GM18498 (cell line): ENCODE data around the gene MOB1B.

ENCODE experiments used
- ATAC-seq: cut with Tn5 transposase; IDR thresholded peaks from one replicate; pipeline ENCODE4 v1.9.1; 2021; ENCODE audit warnings: mild to moderate bottlenecking, moderate library complexity; ENCODE audit not compliant: unreplicated experiment

The MOB1B gene

GRCh38 chr4:70914000-70914399 lies 11.8 kb downstream of the MOB1B start:
- no peak for ATAC-seq

DNA sequence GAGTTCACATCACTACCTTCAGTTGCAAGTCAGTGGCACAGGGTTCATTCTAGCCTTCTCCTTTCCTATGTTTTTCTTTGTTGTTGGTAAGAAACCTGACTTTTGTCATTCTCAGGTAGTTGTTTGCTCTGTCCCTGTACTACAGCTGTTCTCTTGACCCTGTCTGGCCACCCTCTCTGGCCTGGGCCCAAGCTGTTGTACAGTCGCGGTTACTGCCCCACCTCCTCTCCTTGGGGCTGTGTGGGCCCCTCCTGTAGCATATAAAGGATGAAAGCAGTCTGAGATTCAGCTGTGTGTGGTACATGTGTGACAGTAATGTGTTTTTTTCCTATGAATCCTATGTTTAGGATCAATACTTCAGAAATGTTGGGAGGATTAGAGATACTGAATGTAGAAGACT lies 12.5 kb downstream of the MOB1B start:
- no peak for ATAC-seq

- ATAC-seq = no peak
These were observed 13.1 kb downstream of the MOB1B start for GRCh38 chr4:70915036-70915815.

GRCh38 chr4:70915874-70916559 lies 13.8 kb downstream of the MOB1B start:
- ATAC-seq = no peak

DNA sequence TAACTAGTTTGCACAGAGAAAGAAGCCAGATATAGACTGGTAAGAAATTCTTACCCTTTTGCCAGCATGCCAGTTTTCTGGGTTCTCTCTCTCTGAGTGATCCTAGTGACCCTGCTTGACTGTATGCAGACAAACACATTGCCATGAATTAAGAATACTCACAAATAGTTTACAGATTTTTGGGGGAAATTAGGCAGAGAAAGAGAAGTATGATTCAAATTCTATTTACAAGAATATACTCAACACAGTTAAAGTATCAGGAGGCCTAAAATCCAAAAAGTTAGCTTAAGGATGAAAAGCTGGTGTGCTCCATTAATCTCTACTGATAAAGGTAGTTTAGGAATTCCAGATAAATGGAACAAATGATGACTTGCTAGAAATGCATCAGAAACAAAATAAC lies 18.4 kb downstream of the MOB1B start:
- ATAC-seq = no peak

GRCh38 chr4:70925418-70925817 lies 23.2 kb downstream of the MOB1B start:
- ATAC-seq = no peak

DNA sequence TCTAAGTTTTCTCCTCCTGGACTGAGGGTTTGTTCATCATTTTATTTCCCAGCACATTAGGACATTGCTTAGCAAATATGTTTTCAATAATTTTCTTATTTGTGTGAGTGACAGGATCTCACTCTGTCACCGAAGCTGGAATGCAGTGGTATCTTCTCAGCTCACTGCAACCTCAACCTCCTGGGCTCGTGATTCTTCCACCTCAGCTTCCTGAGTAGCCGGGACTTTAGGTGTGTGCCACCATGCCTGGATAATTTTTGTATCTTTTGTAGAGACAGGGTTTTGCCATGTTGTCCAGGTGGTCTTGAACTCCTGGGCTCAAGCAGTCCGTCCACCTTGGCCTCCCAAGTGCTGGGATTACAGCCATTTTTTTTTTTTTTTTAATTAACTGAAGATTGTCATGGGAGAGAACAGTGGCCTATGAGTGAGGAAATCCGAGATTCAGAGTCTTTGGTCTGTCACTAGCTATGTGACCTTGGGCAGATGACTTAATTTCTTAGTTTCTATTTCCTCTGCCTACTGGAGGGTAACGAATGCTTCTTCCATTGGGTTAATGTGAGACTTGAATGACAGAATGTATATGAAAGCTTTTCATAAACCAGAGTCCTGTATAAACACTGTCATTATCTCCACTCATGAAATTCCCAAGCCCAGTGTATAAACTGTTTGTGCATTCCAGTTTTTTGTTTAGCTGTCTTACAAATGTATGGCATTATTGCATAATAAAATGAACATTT lies 23.9 kb downstream of the MOB1B start:
- ATAC-seq = peak; percentile 88

- ATAC-seq = peak; percentile 43
These were observed 25.5 kb downstream of the MOB1B start for GRCh38 chr4:70927502-70928137.

DNA sequence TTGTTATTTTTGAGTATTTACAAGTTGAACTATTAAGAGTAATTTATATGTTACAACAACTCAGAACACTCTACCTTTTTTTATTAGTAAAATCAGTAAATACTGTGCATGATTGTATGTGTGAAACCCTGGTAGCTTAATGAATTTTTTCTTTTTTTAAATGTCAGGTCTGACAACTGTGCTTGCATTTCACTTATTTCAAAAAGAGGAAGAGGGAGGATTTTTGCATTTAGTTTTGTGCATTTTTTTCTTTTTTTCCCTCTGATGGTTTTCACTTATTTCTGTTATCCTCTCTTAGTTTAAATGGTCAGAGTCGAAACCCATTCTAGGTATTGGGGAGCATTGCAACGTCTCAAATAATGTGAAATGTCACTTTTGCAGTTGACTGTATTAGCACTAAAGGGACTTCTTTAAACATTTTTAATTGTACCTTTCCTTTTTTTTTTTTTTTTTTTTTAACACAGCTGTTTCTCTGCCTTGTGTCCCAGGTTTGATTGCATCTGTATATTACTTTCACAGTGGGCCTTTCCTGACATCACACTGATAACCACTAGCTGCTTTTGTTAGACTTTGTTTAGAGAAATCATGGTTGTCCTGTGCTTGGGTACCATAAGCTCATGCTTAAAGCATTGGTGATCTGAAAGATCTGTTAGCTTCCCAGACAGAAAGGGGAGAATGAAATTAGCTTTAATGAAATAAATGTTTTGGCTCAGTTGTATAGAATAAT lies 28.5 kb downstream of the MOB1B start:
- ATAC-seq = no peak

- no peak for ATAC-seq
These were observed 29.2 kb downstream of the MOB1B start for GRCh38 chr4:70931347-70931746.

DNA sequence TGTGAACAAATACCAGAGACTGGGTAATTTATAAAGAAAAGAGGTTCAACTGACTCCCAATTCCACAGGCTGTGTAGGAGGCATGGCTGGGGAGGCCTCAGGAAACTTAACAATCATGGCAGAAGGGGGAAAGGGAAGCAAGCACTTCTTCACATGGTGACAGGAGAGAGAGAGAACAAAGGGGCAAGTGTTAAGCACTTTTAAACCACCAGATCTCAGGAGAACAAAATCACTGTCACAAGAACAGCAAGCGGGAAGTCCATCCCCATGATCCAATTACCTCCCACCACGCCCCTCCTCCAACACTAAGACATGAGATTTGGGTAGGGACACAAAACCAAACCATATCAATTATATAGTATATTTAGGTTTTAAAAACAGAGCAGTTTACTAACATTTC lies 30.8 kb downstream of the MOB1B start:
- no peak for ATAC-seq

DNA sequence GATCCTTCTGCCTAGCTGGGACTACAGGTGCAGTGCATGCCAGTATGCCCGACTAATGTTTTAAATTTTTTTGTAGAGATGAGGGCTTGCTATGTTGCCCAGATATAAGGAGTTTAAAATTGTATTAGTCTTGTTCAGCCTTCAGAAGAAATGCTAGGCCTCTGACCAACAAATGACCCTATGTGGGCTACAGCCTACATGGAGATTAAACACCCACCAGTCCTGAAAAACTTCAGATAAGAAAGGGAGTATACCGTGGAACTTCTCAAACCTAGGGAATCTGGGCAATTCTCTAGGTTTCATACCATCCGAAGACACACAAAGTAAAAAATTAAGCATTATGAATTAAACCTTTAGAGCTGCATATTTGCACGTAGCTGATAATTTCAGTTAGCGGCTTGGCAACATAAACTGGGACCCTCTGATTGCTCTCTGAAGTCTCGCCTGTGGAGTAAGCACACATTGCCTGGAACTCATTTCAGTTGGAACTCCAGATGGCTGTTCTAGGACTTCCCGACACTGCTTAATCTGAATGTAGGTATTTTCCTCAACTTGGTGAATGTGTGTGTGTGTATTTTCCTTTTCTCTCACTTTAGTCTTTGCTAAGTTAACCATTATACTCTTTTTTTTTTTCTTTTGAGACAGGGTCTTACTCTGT lies 33.0 kb downstream of the MOB1B start:
- ATAC-seq = no peak

DNA sequence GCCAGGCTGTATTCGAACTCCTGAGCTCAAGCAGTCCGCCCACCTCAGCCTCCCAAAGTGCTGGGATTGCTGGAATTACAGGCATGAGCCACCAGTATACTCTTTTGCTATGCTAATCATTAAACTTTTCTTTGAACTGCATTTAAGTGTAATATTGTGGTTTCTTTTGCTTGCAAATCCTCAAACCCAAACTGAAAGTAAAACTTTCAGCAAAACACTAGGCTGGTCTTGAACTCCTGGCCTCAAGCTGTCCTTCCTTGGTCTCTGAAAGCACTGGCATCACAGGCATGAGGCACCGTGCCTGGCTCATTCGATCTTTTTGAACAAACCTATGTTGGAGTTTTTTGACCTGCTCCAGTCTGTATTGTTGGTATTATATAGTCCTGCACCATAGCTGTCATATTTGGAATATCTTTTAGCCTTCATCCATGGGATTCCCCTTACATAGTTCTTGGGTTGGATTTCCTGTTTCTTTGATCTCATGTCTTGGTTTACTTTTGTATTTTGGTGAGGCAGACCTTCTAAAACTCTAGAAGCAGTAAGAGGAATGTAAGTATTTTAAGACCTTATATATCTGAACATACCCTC lies 34.1 kb downstream of the MOB1B start:
- ATAC-seq = no peak

DNA sequence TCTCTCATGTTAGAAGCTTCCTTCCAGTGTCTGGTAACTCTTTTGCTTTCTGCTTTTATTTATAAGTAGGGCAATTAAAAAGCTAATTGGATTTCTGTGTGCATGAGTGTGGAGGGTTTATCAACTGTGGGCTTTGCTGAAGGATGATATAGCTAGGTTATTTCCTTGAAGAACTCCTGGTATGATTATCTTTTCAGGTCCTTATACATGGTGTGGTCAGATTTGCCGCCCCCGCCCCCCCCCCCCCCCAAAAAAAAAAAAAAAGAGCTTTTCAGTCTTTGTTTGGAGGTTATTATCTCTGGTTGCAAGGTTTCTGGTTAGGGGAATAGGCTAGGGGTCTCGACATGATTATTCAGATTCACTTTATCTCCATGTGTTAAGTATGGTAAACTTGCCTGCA lies 35.9 kb downstream of the MOB1B start:
- ATAC-seq = no peak

- no peak for ATAC-seq
These were observed 38.0 kb downstream of the MOB1B start for GRCh38 chr4:70940134-70940533.

- peak; percentile 82 for ATAC-seq
These were observed 40.9 kb downstream of the MOB1B start for GRCh38 chr4:70943114-70943513.

DNA sequence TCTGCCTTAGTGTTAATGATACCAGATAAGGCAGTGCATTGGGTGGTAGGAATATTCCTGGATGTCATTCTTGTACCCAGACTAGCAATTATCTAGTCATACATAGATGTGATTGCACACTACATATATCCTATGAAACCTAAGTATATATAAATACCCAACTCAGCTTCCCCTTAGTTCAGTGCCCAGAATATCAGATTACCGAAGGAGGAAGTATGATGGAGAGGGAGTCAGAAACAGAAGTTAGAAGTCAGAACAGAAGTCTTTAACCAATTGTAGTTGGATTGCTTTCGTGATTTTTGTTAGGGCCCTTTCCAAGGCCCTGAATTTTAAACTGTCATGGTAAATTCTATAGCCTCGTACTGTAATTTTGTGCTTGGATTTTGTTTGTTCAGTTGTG lies 42.9 kb downstream of the MOB1B start:
- no peak for ATAC-seq

- no peak for ATAC-seq
These were observed 43.4 kb downstream of the MOB1B start for GRCh38 chr4:70945452-70946055.

DNA sequence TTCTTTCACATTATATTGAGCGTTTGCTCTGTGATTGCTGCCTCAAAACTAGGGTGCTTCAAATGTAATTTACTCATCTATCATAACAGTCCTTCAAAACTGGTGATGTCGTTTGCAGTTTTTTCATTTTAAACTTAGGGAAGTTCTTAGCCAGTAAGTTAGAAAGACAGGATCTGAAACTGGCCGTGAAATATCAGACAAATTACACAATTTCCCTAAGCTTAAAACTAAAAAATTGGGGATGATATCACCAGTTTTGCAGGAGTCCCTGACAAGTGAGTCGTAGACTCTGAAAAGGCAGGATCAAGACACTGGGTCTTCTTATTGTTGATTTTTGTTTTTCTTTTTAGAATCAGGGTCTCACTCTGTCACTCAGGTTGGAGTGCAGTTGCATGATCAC lies 44.8 kb downstream of the MOB1B start:
- ATAC-seq = no peak
